LNCAP (cell line): ENCODE data around the gene MTHFR.

Experiments used
- TF ChIP-seq, protein P1 (sequence below): fragments of 450-650 bp; IDR thresholded peaks from 2 replicates; pipeline ENCODE4 v1.5.1; 2017; ENCODE audit warnings: mild to moderate bottlenecking

The MTHFR gene

DNA sequence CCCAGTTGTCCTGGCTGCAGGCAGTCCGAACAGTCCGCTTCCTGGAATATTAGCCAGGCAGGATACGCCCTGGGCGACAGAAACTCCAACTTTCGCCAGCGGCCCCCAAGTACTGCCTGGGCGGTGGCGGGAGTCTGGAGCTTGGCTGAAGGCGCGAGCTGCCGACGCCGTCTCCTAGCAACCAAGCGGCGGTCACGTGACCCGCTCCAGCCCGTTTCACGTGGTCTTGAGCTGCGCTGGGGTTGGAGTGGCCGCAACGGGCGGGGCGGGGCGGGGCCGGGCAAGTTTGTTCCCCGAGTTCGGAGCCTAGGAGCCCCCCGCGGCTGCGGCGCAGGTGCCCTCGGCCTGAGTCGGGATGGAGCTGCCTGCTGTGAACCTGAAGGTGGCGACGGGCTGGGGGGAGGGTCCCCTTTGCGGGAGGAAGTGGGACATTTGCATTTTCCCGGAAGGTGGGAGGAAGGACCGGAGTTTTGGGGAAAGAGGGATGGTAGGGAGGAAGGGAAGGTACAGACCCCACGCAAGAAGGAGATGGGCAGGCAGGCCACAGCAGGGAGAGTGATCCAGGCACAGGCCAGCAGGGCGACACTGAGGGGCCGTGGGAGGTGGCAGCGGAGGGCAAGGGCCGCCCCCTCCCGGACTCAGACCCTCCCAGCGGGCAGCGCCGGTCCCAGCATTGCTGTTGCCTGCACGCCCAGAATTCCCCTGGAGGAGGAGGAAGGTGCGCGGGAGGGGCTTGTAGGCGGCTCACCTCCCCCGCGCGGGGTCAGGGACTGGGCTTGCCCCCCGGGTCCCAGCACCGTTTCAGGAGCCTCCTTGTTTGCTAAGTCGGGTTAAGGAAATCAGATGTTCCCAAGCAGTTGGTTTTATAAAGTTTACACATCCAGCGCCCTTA lies 69.7 kb downstream of the MTHFR start, which contains the start of gene AGTRAP:
Gene AGTRAP, plus strand, starts transcription at position 283 of the 892 bp plus-strand sequence. Its CDS starts 73 bp downstream, at position 356.
- TF ChIP-seq, protein P1, sequence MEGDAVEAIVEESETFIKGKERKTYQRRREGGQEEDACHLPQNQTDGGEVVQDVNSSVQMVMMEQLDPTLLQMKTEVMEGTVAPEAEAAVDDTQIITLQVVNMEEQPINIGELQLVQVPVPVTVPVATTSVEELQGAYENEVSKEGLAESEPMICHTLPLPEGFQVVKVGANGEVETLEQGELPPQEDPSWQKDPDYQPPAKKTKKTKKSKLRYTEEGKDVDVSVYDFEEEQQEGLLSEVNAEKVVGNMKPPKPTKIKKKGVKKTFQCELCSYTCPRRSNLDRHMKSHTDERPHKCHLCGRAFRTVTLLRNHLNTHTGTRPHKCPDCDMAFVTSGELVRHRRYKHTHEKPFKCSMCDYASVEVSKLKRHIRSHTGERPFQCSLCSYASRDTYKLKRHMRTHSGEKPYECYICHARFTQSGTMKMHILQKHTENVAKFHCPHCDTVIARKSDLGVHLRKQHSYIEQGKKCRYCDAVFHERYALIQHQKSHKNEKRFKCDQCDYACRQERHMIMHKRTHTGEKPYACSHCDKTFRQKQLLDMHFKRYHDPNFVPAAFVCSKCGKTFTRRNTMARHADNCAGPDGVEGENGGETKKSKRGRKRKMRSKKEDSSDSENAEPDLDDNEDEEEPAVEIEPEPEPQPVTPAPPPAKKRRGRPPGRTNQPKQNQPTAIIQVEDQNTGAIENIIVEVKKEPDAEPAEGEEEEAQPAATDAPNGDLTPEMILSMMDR: no peak
